ENCODE measurements around the gene WDR41. TPM values are rescaled to one million over a fixed set of nuclear protein-coding genes. Genes with fewer than 3 reads are reported as not detected.
A peak's percentile ranks its signal among the peaks of the same experiment; 100 is the strongest.

Gene WDR41
- total RNA-seq, 6 experiments from 2014 or later: 12.9 to 17.7 (median 17.6) TPM

DNA sequence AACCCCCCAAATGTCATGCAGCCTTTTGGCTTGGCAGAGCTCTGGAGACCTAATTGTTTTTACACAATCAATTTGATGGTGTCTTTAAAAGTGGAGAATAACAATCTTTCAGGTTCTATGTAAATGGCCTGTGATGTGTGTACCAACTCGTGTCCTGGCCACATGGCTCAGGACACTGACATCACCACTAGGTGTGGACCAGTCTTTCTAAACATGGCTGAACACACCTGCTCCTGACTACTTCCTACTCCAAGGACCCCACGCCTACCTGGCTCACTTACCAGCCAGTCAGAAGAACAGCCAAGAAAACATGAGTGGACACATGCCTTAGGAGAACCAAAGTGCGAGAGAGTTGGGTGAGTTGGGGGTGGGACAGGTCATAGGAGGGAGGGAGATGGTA, 71.2 kb downstream of the WDR41 start:
- intact Hi-C loops (cut with DNase I): no loop called here
- no peak for DNase-seq
- WGBS (ENCODE audit: insufficient coverage, low coverage, low lambda C conversion rate, missing lambda C conversion rate): 53% methylated on average over 3 of the region's 3 CpGs
- TF ChIP-seq, protein P1, sequence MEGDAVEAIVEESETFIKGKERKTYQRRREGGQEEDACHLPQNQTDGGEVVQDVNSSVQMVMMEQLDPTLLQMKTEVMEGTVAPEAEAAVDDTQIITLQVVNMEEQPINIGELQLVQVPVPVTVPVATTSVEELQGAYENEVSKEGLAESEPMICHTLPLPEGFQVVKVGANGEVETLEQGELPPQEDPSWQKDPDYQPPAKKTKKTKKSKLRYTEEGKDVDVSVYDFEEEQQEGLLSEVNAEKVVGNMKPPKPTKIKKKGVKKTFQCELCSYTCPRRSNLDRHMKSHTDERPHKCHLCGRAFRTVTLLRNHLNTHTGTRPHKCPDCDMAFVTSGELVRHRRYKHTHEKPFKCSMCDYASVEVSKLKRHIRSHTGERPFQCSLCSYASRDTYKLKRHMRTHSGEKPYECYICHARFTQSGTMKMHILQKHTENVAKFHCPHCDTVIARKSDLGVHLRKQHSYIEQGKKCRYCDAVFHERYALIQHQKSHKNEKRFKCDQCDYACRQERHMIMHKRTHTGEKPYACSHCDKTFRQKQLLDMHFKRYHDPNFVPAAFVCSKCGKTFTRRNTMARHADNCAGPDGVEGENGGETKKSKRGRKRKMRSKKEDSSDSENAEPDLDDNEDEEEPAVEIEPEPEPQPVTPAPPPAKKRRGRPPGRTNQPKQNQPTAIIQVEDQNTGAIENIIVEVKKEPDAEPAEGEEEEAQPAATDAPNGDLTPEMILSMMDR (IDR thresholded peaks at IDR 0.05): no peak
- no peak for TF ChIP-seq POLR2A (IDR thresholded peaks at IDR 0.05)
- Histone ChIP-seq H3K4me1 (peaks cover 0 to 17% (median under 1%) of the 10 kb centered on the region in 4 donors), H3K4me3 (no peak overlapping the region), H3K36me3 (no peaks in the 10 kb centered on the region), H3K27ac (no peak overlapping the region), H3K27me3 (no peaks in the 10 kb centered on the region), H3K9me3 (no peaks in the 10 kb centered on the region)
- ATAC-seq: no peak

DNA sequence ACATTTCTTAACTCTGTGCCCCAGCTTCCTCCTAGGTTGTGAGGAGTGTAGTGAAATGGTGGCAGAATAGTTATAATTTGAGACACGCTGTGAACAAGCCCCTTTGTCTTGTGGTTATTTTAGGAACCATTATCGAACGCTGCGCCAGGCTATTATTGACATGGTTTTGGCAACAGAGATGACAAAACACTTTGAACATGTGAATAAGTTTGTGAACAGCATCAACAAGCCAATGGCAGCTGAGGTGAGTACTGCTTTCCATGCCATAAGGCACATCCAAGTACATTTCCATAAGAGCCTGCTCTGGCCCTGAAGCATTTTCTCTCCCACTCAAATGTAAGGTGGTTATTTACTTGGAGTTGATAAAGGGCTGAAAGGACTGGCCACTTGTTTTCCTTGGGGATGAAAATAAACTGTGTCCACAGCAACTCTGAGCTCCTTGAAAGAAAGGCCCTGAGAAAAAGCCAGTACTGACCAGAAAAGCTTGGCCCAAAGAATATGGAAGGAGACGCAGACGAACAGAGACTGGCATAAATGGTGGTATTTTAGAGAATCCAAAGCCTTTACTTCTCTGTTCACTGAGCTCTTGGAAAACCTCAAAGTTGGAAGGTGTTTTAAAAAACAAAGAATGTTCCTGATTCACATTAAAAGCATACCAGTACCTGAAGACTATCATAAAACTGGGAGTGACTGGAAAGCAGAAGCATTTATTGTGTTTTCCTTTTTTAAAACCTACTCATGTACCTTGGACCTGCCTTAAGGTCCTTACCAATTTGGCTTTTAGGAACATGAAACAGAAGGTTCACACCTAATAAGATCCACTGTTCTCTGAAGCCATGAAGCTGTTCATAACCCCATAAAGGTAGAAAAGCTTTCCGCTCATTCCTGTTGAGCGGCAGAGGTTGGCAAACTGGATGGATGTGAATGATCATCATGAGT, 72.2 kb downstream of the WDR41 start:
- Histone ChIP-seq H3K27ac (no peak overlapping the region), H3K9me3 (no peaks in the 10 kb centered on the region), H3K36me3 (no peaks in the 10 kb centered on the region), H3K4me1 (peaks cover 0 to 14% (median 0%) of the 10 kb centered on the region in 4 donors), H3K27me3 (no peaks in the 10 kb centered on the region), H3K4me3 (no peak overlapping the region)
- DNase-seq: no peak
- ATAC-seq: peak; percentile 43 to 56 (median 50)
- TF ChIP-seq, protein P1 (IDR thresholded peaks at IDR 0.05): no peak
- TF ChIP-seq POLR2A (IDR thresholded peaks at IDR 0.05): no peak
- 73% methylated on average over 8 of the region's 8 CpGs for WGBS (ENCODE audit: insufficient coverage, low coverage, low lambda C conversion rate, missing lambda C conversion rate)
- intact Hi-C loops (cut with DNase I): no loop called here

DNA sequence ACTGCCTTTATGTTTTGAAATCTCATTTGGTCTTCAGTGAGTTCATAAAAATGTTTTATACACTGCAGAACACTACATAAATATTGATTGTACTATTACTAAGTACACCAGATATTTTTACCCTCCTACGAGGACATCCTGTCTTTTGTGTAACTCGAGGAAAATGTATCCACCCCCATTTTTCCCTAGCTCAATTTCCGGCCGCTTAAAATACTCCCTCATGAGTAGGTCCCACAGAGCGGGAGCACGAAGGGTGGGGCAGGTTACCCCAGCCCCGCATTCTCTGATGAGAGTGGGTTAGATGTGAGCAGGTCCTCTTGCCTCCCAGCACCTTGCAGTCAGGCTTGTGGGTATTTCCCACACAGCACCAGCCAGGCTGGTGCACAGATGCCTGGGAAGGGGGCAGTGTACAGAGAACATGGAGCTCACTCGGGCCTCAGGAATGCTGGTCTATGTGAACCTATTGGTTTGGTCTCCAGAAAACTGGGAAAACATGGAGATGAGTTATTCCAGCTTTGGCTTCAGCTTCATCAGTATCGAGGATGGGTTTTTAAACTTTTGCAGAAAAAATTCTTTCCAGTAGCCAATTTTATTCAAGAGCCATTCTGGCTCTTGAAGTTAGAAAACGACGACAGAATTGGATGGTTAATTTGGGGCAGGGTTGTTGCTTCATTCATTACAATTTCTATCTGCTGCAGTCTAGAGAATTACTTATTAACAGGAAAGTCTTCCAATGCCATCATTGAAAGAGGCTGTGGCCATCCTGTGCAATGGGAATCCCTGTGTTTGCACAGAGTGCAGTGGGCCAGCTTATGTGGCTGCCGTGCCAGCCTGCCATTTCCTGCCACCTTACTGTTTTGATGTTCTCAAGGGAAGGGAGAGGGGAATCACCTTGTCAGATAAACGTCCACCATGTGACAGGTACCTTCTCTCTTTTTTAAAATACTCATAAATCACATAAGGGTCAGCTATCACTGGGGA, 73.2 kb downstream of the WDR41 start:
- Histone ChIP-seq H3K4me1 (peaks cover 0 to 14% (median 0%) of the 10 kb centered on the region in 4 donors), H3K27ac (no peak overlapping the region), H3K9me3 (no peaks in the 10 kb centered on the region), H3K27me3 (no peaks in the 10 kb centered on the region), H3K36me3 (no peaks in the 10 kb centered on the region), H3K4me3 (no peak overlapping the region)
- DNase-seq (peak; percentile 52 to 68 (median 63)), ATAC-seq (peak; percentile 89 to 95 (median 94))
- intact Hi-C loops (cut with DNase I): no loop called here
- TF ChIP-seq, protein P1 (IDR thresholded peaks at IDR 0.05): no peak
- TF ChIP-seq POLR2A (IDR thresholded peaks at IDR 0.05): no peak
- WGBS (ENCODE audit: insufficient coverage, low coverage, low lambda C conversion rate, missing lambda C conversion rate): 45% methylated on average over 13 of the region's 13 CpGs

DNA sequence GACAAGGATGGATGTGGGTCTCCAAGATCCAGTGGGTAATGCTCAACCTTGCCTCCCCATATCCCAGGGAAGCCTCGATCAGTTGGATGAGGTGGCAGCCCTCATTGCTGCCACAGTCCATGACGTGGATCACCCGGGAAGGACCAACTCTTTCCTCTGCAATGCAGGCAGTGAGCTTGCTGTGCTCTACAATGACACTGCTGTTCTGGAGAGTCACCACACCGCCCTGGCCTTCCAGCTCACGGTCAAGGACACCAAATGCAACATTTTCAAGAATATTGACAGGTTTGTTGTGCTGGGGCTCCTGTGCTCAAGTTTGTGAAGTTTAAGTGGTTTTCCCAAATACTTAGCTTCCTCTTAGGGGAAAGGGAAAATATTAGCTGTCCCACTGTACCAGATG, 74.0 kb downstream of the WDR41 start:
- ATAC-seq: no peak
- no peak for DNase-seq
- TF ChIP-seq, protein P1 (IDR thresholded peaks at IDR 0.05): no peak
- no peak for TF ChIP-seq POLR2A (IDR thresholded peaks at IDR 0.05)
- 53% methylated on average over 2 of the region's 5 CpGs for WGBS (ENCODE audit: insufficient coverage, low coverage, low lambda C conversion rate, missing lambda C conversion rate)
- intact Hi-C loops (cut with DNase I): no loop called here
- Histone ChIP-seq H3K9me3 (no peaks in the 10 kb centered on the region), H3K4me3 (no peak overlapping the region), H3K36me3 (no peaks in the 10 kb centered on the region), H3K27ac (no peak overlapping the region), H3K27me3 (no peaks in the 10 kb centered on the region), H3K4me1 (peaks cover 0 to 20% (median 0%) of the 10 kb centered on the region in 4 donors)

Data from right lobe of liver (tissue), 6 donors.